ENCODE results near the gene BET1L.
A peak's percentile ranks its signal among the peaks of the same experiment; 100 is the strongest.

BET1L gene

DNA sequence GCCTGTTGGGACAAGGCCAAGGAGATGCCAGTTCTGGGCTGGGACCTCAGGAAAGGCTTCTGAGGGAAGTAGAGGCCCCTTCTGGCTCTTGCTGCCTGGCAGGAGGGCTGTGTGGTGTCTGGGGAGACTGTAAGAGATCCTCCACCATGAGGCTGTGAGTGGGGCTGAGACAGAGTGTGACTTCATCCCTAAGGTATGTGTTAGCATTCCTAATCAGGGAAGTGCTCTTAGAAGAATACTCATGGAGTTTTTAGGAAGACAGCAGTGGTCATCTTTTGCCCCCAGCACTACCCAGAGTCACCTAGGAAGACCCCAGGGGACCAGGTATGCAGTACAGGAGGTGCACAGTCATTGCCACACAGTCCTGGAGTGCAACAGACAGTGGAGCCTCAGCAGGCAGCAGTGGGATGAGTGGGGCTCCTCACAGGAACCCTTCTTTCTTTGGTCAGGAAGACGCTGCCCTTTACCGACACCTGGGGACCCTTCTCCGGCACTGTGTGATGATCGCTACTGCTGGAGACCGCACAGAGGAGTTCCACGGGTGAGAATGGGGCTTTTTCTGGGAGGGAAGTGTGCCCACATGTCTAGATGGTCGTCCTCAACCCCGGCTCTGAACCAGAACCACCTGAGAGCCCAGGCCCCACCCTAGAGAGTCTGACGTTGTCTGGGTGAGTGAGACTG lies 3.1 kb upstream of the BET1L start:
- no peak for DNase-seq (ENCODE audit: low read depth in 1 of 2, low spot score in 1 of 2)

DNA sequence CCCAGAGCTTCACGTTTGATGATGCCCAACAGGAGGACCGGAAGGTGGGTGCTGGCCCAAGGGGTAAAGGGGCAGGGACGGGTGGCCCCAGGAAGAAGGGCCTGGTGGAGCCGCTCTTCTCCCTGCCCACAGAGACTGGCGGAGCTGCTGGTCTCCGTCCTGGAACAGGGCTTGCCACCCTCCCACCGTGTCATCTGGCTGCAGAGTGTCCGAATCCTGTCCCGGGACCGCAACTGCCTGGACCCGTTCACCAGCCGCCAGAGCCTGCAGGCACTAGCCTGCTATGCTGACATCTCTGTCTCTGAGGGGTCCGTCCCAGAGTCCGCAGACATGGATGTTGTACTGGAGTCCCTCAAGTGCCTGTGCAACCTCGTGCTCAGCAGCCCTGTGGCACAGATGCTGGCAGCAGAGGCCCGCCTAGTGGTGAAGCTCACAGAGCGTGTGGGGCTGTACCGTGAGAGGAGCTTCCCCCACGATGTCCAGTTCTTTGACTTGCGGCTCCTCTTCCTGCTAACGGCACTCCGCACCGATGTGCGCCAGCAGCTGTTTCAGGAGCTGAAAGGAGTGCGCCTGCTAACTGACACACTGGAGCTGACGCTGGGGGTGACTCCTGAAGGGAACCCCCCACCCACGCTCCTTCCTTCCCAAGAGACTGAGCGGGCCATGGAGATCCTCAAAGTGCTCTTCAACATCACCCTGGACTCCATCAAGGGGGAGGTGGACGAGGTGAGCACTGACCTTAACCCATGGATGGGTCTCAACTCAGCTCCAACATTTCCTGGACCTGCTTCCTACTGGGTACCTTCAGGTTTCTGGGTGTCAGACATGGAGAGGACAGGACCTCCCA lies 2.3 kb upstream of the BET1L start:
- no peak for DNase-seq (ENCODE audit: low read depth in 1 of 2, low spot score in 1 of 2)

DNA sequence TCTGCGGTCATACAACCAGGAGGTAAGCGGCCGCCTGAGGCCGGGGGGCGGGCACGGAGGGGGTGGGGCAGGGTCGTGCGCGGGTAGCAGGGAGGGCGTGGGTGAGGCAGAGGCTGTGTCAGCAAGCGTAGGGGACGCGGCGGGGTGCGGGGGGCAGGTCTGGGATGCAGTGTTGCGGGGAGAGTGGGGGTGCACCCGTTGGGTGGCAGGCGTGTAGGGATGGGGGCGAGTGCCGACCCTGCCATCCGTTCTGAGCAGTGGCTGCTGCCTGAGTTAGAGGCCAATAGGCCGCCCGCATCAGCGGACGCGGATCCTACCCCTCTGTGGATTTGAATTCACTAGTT lies 1.7 kb upstream of the BET1L start:
- no peak for DNase-seq (ENCODE audit: low read depth in 1 of 2, low spot score in 1 of 2)

DNA sequence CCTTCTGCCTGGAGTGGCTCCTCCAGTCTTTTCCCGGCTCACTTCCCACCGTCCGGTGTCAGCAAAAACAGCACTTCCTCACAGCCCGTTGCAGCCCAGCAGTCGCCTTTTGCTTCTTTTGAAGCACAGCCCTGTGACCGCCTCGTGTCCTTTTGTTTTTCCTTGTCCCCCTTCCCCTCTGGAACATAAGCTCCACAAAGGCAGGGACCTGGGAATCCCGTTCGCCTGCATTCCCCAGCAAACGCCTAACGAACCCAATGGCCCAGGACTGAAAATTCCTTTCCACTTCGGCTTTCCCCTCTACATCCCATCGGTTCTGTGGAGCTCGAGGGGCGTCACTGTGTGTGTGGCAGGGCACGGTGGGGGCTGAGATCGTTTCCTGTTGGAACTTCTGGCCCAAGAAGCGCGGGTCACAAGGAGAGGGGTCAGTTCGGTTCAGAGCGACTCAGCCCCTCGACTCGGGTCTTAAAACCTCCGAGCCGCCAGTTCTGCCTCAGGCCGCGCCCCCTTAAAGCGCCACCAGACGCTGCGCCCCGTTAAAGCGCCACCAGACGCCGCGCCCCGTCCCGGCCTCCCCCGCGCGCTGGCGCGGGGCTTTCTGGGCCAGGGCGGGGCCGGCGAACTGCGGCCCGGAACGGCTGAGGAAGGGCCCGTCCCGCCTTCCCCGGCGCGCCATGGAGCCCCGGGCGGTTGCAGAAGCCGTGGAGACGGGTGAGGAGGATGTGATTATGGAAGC lies 1.1 kb upstream of the BET1L start:
- peak; percentile 68 to 75 for DNase-seq (ENCODE audit: low read depth in 1 of 2, low spot score in 1 of 2)

DNA sequence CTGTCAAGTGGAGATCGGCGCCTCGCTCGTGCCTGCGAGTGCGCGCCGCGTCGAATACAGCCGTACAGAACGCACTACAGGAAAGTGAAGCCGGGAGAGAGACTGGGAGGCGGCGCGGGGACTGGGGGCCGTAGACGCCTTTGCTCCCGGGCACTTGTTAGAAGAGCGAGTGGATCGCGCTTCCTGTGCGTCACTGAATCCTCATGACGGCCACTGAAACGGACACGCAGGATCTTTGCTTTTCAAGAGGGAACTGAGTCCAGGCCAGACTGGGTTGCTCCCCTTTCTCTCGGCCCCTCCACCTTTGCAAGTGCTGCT lies 623 bp upstream of the BET1L start:
- DNase-seq (ENCODE audit: low read depth in 1 of 2, low spot score in 1 of 2) = no peak

- DNase-seq (ENCODE audit: low read depth in 1 of 2, low spot score in 1 of 2) = no peak
Measured at GRCh38 chr11:206526-207207, 532 bp downstream of the BET1L start.

DNA sequence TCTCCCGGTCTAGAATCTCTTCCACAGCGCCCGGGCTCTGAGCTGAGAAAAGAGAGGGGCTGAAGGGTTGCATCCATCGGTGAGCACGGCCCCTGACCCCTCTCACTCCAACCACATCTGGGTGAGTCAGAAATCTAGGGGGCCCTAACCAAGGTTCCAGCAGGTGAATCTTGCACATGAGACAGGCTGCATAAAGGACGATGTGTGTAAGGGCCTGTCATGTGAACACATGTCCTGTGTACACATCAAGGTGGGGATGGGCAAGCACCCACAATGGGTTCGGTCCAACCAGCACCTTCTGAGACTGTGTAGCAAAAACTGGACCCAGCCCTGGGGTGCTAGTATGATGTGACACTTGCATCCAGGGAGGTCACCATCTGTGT lies 1.2 kb downstream of the BET1L start:
- no peak for DNase-seq (ENCODE audit: low read depth in 1 of 2, low spot score in 1 of 2)

DNA sequence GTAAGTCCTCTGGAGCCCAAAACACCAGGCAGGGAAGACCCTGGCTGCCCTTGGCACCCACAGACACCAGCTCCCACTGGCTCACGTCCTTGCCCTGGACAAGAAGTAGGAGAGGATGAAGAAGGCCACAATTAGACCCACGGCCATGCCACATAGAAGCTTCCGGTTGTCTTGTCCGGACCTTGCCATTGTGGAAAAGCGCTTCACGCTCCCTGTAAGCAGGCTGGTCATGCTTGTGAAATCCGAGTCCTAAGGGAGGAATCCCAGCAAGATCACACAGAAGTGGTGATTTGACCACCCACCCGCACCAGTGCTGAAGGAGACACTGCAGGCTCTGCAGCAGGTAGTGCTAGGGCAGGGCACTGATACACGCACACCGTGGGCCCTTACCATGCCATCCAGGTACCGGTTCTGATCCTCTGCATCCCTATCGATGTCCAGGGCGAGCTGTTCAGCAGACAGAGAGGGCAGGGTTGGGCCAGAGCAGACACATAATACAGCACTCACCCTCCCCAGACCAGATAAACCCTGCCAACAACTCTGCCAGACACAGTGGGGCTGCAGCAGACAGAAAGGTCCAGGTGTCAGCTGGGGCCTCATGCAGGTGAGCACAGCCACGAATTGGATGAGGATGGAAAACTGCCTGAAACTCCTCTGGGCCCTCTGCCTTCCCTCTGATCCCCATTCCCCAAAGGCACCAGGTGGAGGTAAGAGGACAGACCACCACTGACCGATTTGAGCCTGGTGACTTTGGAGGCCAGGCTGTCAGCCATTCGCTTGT lies 1.8 kb downstream of the BET1L start:
- DNase-seq (ENCODE audit: low read depth in 1 of 2, low spot score in 1 of 2) = no peak

- no peak for DNase-seq (ENCODE audit: low read depth in 1 of 2, low spot score in 1 of 2)
Measured at GRCh38 chr11:204587-205109, 2.6 kb downstream of the BET1L start.

GRCh38 chr11:203945-204586 lies 3.1 kb downstream of the BET1L start:
- DNase-seq (ENCODE audit: low read depth in 1 of 2, low spot score in 1 of 2) = no peak

DNA sequence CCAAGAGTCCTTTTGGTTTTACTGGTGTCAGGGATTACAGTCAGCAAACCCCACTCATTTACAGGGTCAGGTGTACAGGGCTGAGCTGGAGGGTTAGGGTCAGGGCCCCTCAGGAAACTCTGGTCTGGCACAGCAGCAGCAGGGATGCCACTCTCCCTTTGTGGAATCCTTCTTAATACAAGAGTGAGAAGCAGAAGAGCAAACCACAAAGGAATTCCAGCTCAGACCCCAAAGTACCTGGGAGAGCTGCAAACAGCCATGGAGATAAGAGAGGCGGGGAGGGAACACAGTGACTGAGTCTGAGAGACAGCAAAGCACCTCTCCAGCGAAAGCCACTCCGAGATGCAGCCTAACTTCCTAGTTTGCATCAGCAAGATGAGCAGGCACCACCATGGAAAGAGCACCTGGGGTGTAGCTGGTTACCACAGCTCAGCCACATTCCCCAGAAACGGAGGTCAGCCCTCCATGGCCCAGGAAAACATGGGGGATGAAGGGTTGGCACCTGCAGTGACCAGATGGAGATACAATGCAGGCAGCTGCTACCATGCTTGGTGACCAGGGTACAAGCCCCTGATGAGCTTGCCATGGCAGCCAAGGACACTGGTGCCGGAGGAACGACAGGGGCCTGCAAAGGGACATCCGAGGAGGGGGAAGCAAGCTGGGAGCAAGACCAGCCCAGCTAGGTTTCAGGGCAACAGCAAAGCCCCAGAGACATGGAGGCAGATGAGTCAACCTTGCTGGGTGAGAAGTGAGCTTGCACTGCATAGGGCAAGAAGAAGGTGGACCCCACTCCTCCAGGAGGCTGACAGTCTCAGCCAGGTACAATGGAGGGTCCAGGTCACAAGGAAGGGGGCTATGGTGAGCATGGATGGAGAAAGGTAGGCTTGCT lies 3.9 kb downstream of the BET1L start:
- DNase-seq (ENCODE audit: low read depth in 1 of 2, low spot score in 1 of 2) = no peak

- no peak for DNase-seq (ENCODE audit: low read depth in 1 of 2, low spot score in 1 of 2)
Measured at GRCh38 chr11:202490-202889, 4.7 kb downstream of the BET1L start.

- no peak for DNase-seq (ENCODE audit: low read depth in 1 of 2, low spot score in 1 of 2)
Measured at GRCh38 chr11:201966-202365, 5.2 kb downstream of the BET1L start.

GRCh38 chr11:200224-201003 lies 6.8 kb downstream of the BET1L start:
- DNase-seq (ENCODE audit: low read depth in 1 of 2, low spot score in 1 of 2) = no peak

- no peak for DNase-seq (ENCODE audit: low read depth in 1 of 2, low spot score in 1 of 2)
Measured at GRCh38 chr11:199782-200181, 7.4 kb downstream of the BET1L start.

GRCh38 chr11:199004-199581 lies 8.1 kb downstream of the BET1L start:
- peak in 1 of 2 donors; percentile 0 for DNase-seq (ENCODE audit: low read depth in 1 of 2, low spot score in 1 of 2)

GRCh38 chr11:198236-198806 lies 8.9 kb downstream of the BET1L start:
- DNase-seq (ENCODE audit: low read depth in 1 of 2, low spot score in 1 of 2) = no peak

- no peak for DNase-seq (ENCODE audit: low read depth in 1 of 2, low spot score in 1 of 2)
Measured at GRCh38 chr11:197741-198235, 9.4 kb downstream of the BET1L start.

Measured in stimulated activated CD4-positive, alpha-beta T cell treated with anti-CD3 and anti-CD28 coated beads, Interleukin-15, amount 100 ng/mL, for 1 hour (primary cell).